Subcutaneous adipose tissue (tissue), 4 donors: ENCODE measurements around the gene DBT. TPM values are rescaled to one million over a fixed set of nuclear protein-coding genes. Genes with fewer than 3 reads are reported as not detected.

Experiments
- total RNA-seq, 4 donors: library from RNA; depleted of rRNA; stranded (reverse); fragments of >200 nt; gene quantifications; one replicate each; pipeline ENCODE4 v1.1.0, GENCODE V29; 2016
- TF ChIP-seq, protein P1 (sequence below): fragments of 450-650 bp; IDR thresholded peaks from one replicate; pipeline ENCODE4 v1.5.1; 2016; ENCODE audit warnings: low read depth, mild to moderate bottlenecking, control low read depth, antibody characterized with exemption, moderate library complexity

Gene DBT
- total RNA-seq, 4 donors from 2014 or later: 8.2 to 11.7 (median 9.5) TPM

DNA sequence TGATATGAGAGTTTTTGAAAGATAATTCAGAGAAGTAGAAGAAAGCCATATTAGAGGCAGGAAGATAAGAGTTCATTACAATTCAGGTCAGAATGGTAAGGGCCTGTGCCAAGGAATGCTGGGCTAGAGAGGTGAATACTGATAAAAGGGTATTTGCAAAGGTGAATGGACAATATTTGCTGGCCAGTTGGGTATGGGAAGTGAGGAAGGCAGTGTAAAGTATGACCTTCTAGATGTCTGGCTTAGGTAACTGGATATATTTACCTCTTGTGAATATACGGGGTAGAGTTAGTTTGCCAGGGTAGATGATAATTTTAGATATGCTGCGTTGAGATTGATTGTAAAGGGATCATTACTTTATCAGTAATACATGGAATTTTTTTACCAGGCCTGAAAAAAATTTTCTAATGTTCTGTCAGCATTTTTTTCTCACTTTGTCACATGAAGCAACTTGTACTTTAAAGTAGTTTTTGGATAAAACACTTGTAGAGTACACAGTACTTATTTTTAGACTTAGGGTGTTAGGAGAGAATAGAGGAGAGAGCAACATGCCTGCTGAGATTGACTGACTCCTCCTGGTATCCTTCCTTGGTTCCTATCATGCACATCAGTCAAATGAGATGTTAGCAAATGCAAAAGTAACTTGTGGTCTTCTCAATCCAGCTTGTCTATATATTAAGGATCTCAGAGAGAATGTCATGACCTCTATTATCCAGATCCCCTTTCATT lies 30.5 kb upstream of the DBT start:
- TF ChIP-seq, protein P1, sequence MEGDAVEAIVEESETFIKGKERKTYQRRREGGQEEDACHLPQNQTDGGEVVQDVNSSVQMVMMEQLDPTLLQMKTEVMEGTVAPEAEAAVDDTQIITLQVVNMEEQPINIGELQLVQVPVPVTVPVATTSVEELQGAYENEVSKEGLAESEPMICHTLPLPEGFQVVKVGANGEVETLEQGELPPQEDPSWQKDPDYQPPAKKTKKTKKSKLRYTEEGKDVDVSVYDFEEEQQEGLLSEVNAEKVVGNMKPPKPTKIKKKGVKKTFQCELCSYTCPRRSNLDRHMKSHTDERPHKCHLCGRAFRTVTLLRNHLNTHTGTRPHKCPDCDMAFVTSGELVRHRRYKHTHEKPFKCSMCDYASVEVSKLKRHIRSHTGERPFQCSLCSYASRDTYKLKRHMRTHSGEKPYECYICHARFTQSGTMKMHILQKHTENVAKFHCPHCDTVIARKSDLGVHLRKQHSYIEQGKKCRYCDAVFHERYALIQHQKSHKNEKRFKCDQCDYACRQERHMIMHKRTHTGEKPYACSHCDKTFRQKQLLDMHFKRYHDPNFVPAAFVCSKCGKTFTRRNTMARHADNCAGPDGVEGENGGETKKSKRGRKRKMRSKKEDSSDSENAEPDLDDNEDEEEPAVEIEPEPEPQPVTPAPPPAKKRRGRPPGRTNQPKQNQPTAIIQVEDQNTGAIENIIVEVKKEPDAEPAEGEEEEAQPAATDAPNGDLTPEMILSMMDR: no peak

DNA sequence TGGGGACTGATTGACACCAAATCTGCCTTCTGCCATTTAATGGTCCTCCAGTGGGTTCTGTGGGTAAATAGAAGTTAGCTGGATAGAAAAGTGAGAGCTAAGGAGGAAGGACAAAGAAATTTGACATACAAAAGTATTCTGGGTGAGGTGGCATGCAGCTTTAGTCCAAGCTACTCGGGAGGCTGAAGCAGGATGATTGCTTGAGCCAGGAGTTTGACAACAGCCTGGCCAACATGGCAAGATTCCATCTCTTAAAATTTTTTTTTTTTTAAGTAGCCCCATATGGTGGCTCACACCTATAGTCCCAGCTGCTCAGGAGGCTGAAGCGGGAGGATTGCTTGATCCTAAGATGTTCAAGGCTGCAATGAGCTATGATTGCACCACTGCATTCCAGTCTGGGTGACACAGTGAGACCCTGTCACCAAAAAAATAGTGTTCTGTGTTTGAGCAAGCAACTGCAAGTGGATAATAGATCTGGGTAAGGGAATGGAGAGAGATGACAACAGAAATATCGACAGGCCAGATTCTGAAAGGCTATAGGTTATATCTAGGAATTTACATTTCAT lies 29.8 kb upstream of the DBT start:
- TF ChIP-seq, protein P1: no peak

DNA sequence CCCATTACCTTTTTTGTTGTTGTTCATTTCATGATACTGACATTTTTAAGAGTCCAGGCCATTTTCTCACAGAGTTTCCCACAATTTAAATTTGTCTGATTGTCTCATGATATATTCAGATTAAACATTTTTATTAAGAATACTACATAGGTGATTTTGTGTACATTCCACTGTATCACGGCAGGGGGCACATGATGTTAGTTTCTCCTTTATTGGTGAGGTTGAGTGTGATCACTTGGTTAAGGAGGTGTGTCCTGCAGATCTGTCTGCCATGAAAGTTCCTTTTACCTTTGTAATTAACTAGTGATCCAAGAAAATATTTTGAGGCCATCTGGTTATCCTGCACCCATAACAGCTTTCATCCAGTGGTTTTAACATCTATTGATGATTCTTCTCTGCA lies 28.2 kb upstream of the DBT start:
- TF ChIP-seq, protein P1: no peak

DNA sequence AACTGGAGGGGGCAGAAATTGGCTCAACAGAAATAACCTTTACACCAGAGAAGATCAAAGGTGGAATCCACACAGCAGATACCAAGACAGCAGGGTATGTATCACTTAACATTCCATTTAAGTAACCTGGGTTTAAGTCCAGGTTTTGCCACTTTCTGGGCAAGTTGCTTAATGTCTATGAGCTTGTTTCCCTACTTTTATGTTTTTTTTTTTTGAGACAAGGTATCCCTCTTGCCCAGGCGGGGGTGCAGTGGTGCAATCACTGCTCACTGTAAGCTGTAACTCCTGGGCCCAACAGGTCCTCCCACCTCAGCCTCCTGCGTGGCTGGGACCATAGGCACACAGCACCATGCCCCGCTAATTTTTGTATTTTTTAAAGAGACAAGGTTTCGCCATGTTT lies 18.6 kb upstream of the DBT start:
- TF ChIP-seq, protein P1: no peak

DNA sequence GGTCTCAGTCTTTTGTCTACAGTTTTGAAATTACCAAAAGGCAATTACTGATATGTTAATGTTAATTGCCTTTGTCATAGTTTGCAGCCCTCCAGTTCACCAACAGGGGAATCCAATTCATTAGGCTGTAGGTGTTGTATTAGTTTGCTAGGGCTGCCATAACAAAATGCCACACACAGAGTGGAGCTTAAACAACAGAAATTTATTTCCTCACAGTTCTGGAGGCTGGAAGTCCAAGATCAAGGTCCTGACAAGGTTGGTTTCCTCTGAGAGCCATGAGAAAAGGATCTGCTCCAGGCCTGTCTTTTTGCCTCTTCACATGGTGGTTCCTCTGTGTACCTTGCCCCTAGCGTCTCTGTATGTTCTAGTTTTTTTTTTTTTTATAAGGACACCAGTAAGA lies 17.6 kb upstream of the DBT start:
- TF ChIP-seq, protein P1: no peak

DNA sequence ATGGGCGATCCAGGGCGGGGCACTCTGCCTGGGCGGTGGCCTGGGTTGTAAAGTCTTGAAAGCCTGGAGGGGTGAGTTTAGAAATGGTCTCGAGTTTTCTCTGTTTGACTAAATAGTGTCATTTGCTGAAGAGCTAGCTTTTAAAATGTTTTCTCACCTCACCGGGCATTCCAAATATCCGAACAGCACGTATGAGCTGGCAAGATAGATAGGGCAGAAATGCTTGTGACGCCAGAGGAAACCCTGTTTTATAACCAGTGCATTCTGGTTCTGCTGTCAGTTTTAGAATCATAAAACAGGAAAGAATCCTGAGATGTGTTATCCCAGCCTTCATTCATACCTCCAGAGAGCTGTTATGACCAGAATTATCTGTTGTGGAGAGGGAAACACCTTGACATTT lies 17.1 kb upstream of the DBT start:
- TF ChIP-seq, protein P1: no peak

DNA sequence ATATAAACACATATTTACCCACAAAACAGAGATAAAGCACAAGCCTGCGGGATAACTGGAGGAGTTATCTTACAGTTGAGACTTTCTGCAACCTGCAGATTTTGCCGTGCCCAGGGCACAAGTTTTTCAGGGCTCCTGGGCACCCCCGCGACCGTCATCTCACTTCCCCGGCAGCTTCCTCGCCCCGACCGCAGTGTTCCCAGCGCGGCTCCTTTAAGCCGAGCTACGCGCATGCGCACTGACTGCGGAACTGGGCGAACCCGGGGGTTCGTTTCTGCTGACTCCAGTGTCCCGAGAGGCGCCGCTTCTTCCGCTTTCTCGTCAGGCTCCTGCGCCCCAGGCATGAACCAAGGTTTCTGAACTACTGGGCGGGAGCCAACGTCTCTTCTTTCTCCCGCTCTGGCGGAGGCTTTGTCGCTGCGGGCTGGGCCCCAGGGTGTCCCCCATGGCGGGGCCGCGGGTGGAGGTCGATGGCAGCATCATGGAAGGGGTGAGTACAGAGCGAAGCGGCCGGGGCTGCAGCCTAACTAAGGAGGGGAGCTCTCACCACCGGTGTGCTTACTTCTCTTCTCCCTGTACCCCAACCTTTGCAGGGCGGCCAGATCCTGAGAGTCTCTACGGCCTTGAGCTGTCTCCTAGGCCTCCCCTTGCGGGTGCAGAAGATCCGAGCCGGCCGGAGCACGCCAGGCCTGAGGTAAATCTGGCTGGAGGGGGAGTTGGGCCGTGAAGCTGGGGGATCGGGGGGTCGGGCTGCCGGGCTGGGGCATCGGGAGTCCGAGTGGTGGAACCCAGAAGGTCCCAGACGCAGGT lies 16.5 kb upstream of the DBT start, which contains the start of gene RTCA:
Gene RTCA, plus strand, starts transcription at position 286 of the 810 bp plus-strand sequence. Its CDS starts 160 bp downstream, at position 446.
- TF ChIP-seq, protein P1: no peak
